Activated CD4-positive, alpha-beta T cell treated with anti-CD3 and anti-CD28 coated beads, Interleukin-2, Interleukin-6, amounts not matched to agents 100 ng/mL and 50 ng/mL, durations not matched to agents 16 hours and 8 hours (primary cell): ENCODE measurements around the gene NFATC2.

Source experiments
- DNase-seq: peaks from one replicate; pipeline ENCODE4 v3.0.0-alpha.2; 2020

Gene NFATC2

DNA sequence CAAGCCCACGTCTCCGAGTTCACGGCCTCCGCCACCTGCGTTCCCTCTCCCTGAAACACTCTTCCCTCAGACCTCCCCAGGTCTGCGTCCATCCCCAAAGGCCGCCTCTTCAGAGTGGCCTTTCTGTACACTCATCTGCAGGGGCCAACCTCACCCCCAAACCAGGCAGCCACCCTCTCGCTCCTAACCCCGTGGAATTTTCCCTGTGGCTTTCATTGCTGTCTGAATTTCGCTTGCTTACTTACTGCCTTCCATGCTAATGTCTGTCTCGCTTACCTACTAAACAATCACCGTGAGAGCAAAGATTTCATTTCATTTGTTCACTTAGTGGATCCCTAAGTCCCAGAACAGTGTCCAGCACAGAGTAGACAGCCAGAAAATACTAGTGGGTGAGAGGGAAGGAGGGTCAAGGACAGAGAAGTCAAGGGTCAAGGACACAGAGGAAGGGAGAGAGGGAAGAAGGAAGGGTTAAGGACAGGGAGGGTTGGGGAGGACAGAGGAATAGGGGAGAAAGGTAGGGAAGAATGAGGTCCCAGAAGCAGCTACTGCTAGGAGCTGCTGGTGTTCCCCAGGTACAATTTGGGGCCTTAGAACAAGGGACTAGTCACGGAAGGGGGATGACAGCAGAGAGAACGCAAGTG is 114.7 kb downstream of the NFATC2 start:
- DNase-seq, result no peak

DNA sequence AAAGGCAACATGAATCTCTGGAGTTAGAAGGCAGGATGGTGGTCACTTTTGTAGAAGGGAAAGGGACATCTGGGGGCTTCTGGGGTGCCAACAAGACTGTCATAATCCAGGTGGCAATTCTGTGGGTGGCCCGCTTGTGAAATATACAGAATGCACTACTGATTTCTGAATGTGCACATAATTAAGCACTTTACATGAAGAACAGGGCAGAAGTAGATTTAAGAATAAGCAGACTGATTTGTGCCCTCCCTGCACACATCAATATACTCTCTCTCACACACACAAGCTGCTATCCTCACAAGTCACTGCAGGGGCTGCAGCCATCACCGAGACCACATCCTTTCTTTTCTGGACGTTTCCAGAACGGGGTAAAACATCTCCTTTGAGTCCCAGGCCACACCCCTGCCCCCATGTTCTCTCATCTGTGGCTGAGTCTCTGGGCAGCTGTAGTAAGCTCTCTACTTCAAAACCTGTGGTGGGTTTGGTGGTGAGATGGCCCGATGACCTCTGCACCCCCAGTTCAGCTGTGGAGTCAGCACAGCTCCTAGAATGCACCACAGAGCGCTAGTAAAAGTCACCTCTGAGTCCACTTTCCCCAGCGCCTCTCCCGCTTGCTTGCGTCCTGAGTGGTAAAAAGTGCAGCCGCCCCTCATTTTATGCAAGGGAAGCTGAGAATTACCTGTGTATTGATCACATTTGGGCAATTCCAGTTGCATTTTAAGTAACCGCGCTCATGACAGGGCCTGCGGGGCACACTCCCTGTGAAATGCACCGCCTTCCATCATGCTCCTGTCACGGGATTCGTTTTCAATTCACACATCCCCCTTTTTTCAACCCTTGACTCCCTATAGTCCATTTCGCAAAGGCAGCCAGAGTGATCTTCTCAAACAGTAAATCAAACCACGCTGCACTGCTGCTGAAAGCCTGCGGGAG is 115.5 kb downstream of the NFATC2 start:
- DNase-seq, result no peak

DNA sequence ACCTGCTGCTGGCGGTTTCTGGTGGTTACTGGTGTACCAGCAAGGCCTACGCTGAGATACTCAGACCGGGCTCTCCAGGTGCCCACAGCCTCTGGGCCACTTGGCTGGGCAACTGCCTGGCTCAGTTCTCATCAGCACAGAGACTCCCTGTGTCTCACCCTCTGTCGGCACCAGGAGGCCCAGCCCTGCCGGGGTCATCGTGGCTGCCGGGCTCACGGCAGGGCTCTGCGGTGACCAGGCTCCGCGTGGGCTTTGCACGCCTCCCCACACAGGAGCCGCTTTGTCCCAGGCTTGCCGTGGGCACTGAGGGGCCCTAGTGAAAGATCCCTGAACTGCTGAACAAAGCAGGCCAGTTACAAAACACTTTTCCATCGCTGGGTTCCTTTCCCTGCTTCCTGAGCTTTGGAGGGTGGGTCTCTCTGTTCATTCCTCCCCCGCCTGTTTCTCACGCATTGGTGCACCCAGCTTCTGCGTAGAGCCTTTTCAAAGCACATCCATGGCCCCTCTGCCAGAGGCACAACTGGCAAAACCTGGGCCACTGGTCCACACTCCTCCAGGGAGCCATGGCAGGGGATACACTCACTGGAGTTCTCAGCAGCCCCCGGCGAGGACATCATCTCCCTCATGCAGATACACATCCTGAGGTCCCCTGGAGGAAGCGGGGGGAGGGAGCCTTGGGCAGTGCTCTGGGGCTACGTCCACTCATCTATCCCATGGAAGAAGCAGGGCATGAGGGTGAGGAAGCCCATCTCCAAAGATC is 117.0 kb downstream of the NFATC2 start:
- DNase-seq, result peak; percentile 72

DNA sequence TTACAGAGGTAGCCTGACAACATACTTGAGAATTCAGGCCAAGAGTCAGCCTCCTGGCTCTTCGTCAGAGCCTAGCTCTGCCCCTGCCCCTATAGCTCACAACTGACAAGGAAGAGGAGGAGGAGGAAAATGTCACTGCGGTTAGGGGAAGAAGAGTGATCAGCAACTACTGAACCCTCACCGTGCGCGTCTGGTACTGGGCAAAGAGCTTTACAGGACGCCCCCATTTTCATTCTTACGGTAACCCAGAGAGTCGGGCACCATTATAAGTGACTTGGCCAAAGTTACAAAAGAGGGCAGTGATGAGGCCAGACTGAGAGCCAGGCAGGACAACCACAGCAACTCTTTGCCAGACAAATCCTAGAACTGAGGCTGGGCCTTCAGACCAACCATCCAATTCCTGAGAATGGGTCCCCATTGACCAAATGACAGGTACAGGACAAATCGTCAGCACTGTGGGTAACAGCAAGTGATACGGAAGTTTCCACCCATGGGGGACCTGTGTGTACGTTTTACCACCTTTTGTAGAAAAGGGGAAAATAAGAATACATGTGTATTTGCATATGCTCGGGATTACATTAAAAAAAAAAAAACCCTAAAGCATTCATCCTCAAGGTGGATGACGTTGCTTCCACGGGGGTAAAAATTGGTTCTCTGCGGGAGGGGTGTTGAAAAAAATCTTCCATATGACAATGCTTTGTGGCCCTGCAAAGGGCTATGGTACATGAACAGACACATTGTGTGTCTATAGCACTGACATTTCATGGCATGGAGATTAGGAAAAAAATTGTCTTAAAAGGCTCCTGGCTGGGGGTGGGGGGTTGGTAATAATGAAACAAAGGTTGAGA is 118.0 kb downstream of the NFATC2 start:
- peak; percentile 70 for DNase-seq

DNA sequence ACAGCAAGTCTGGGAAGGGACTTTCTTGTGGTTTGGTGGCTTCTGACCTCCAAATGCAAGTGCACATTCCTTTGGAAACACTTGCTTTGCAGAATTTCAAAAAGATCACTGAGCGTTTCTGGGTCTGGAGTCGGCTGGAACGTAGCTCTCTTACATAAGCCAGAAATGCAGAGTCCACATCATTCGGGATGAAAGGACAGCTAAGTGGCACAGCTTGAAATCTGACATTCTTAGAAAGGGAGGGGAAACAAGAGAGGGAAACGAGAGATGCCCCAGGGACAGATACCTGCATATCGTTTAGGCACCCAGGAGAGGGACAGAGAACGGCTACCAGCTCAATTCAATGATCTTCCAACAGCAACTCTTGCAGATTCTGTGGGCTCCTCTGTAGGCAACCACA is 118.7 kb downstream of the NFATC2 start:
- DNase-seq, result no peak

DNA sequence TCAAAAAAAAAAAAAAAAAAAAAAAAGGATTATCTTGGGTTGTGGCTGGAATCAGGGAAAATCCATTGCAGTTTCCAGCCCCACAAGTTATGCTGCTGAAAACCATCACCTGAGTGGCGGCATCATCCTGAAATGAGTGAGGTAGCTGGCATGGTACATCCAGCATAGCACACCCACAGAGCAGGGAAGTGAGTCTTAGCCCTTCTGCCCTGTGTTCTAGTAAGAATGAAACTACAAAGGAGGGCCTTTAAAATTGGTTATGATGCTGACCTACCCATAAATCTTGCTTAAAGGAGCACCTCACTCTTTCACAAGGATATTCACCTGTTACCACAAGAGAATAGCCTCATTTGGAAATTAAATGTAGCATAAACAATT is 119.2 kb downstream of the NFATC2 start:
- peak; percentile 88 for DNase-seq

DNA sequence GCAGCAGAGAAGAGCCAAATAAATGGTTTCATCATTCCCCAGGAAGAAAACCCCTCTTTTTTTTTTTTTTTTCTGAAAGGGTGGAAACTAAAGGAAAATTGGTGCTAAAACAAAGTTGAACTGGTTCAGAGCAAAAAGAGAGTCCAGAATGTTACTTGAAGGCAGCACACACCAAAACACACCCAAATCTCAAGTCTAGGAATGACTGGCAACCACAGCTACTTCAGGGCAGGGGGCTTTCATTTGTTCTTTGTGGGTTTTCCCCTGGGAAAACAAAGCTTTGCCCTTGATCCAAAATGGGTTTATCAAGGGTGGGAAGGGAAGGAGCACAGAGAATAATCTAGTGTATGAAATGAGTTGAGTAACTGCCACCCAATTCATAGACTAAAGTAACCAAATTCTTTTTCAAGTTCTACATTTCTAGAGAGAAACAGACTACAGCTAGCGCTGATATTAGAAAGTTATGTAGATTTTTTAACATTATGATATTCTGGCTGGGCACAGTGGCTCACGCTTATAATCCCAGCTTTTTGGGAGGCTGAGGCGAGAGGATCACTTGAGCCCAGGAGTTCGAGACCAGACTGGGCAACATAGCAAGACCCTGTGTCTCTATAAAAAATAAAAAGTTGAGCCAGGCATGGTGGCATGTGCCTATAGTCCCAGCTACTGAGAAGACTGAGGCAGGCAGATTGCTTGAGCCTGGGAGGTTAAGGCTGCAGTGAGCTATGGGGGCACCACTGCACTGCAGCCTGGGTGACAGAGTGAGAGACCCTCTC is 119.8 kb downstream of the NFATC2 start:
- DNase-seq, result no peak

DNA sequence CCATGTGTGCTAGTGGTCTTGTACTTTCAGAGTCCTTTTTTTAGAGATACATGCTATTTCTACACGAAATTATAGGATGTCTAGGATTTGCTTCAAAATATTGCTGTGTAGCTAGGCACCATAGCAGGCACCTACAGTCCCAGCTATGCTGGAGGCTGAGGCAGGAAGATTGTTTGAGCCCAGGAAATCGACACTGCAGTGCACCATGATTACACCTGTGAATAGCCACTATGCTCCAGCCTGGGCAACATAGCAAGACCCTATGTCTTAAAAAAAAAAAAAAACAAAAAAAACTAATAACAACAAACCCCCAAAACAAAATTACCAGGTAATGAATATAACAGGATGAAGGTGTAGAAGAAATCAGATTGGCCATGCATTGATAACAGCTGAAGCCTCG is 121.7 kb downstream of the NFATC2 start:
- DNase-seq, result no peak

DNA sequence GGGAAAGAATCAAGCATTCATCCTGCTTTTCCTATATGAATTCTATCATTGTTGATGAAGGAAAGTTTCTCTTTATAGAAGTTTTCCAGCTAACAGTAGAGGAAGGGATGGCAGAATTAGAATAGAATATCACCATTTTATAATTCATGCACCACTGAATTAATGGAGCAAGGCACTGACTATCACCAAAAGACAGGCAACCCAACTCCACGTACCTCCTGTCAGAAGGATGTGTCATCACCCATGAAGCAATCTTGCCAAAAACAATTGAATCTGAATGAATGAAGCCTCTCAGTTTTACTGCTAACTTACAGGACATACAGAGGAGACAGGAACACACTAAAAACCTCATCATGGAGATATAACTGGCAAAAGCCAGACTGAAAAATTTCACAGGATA is 122.4 kb downstream of the NFATC2 start:
- peak; percentile 66 for DNase-seq

GRCh38 chr20:51419646-51420045 is 122.9 kb downstream of the NFATC2 start:
- DNase-seq, result no peak

GRCh38 chr20:51419231-51419630 is 123.3 kb downstream of the NFATC2 start:
- DNase-seq, result no peak

DNA sequence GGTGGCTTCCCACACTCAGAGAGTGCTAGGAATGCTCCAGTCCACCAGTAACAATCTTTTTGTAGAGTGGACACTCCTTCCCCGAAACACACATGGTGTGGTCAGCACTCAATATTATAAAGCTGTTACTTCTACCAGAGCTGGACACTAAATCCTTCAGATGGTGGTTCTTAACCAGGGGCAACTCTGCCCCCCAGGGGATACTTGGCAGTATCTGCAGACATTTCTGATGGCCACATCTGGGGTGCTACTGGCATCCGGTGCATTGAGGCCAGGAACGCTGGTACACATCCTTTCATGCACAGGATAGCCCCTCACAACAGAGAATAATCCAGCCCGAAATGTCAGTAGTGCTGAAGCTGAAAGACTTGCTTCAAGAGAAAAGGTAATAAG is 124.4 kb downstream of the NFATC2 start:
- DNase-seq, result no peak

DNA sequence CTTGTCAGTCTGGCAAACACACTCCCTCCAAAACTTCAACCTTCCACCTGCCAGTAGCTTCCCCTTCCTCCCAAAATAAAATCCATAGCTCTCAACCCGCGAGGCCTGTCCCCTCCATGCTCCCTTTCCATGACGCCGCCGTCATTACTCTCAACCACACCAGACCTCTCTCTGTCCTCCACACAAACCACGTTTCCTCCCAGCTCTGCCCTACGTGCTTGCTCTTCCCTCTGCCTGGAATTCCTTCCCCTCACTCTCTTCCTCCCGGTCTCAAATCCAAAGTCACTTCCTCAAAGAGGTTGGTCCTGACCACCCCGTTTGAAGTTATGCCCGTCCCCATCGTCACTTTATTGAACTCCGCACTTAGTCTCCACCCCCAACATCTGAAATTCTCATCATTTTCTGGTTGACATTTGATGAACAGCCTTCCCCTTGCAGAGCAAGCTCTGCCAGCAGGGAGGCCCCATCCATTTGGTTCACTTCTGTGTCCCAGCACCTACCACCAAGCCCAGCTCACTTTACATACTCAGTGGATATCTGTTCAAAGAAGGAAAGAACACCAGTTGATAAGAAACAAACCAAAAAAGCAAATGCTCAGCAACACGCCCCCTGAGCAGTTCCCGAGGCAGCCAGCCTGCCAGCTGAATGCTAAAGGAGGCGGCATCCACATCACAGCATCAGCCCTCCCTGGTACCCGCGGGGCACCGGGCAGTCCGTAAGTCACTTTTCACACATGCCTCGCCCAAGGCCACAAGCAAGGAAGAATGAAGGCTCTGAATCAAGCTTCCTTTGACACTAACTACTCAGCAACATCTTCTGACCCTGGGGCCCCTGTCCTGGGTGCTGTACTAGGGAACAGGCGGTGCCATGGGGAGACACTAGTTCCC is 125.0 kb downstream of the NFATC2 start:
- no peak for DNase-seq

DNA sequence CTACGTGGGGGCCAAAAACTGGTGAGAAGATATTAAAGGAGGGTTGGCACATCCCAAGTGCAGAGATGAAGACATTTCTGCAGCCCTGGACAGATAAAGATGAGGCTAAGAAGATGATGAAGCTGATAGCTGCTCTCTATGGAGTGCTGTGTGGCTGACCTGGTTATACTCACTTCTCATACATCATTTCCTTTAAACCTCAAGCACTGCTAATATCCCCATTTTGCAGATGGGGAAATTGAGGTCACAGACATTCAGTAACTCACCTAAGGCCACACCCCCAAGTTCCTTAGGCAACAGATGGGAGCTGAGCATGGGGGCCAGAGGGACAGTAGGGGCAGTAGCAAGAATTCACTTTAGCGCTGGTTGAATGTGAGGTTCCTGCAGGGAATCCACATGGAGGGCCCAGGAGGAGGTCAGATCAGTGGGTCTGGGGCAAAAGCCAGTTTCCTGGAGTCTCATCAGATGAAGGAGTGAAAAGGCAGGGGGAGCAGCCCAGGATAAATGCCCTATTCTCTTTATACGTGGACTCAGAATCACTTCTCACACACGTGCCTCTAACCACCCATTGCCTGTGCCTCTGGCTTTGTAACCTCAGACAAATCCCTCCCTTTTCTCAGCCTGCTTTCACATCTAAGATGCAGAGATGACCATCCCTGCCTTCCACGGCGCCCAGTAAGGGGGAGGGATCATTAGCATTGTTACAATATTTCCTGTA is 125.8 kb downstream of the NFATC2 start:
- DNase-seq, result no peak

DNA sequence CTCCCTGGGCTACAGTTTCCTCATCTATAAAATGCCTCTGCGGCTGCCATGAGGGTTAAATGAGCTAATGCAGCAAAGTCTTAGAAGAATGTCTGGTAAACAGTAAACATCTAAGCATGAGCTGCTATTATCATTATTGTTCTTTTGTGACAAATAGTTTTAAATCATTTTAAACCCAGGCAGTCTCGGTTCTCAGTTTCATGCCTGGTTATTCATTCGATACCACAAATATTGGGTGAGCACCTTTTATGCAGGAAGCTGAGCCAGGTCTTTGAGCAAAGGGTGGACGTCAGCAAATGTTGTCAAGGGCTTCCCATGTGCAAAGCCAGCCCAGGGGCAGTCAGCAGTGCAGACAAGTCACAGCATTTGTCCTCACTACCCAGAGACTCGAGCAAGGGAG is 128.7 kb downstream of the NFATC2 start:
- DNase-seq, result peak; percentile 77

- no peak for DNase-seq
Measured at GRCh38 chr20:51412951-51413481, 129.5 kb downstream of the NFATC2 start.

GRCh38 chr20:51412333-51412871 is 130.1 kb downstream of the NFATC2 start:
- DNase-seq, result no peak

GRCh38 chr20:51411870-51412269 is 130.6 kb downstream of the NFATC2 start:
- DNase-seq, result no peak

DNA sequence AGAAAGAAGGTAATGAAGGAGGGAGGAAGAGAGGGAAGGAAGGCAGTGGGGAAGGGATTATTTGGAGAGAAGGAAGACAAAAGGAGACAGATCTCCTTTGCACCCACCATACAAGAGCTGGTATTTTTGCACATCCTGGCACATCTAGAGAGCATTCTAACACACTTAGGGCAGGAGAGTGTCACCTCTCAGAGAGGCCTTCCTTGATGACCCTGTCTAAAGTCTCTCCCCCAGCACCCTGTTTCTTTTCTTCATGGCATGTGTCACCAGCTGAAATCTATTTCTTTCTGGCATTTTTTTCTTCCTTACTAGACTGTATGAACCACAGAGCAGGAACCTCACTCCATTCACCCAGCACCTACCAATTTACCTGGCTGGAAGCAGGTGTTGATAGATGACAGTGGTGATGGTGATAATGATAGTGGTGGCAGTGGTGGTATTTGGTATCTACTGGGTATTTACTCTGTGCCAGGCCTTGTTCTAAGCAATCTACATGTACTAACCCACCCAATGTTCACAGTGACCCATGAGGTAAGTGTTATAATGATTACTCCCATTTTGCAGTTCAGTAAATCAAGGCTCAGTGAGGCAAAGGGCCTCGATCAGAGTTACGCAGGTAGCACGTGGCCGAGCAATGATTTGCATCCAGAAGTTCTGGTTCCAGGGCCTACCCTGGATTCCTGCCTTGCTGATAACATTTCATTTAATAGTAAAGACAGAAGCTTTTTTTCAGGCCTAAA is 131.8 kb downstream of the NFATC2 start:
- no peak for DNase-seq
